Measurements from ENCODE around the gene DDX42. TPM values are rescaled to one million over a fixed set of nuclear protein-coding genes. Genes with fewer than 3 reads are reported as not detected.
A peak's percentile ranks its signal among the peaks of the same experiment; 100 is the strongest.

Gene DDX42
- total and polyA plus RNA-seq, 8 donors: 42.7 to 346 (median 186) TPM

GRCh38 chr17:63772801-63773271, 1.1 kb upstream of the DDX42 start:
- Histone ChIP-seq H3K27me3 (no peaks in the 10 kb centered on the region), H3K27ac (peak overlapping the region; percentile 96 to 99 (median 98)), H3K4me1 (peaks cover 39 to 81% (median 59%) of the 10 kb centered on the region in 4 donors), H3K36me3 (peaks cover 5 to 22% (median 18%) of the 10 kb centered on the region in 4 donors), H3K4me3 (peak overlapping the region; percentile 69 to 98 (median 93)), H3K9me3 (no peaks in the 10 kb centered on the region)
- TF ChIP-seq EP300 (IDR thresholded peaks at IDR 0.05) (no peak), POLR2A (IDR thresholded peaks at IDR 0.05) (no peak), POLR2AphosphoS5 (IDR thresholded peaks at IDR 0.05) (no peak)
- TF ChIP-seq, protein P1, sequence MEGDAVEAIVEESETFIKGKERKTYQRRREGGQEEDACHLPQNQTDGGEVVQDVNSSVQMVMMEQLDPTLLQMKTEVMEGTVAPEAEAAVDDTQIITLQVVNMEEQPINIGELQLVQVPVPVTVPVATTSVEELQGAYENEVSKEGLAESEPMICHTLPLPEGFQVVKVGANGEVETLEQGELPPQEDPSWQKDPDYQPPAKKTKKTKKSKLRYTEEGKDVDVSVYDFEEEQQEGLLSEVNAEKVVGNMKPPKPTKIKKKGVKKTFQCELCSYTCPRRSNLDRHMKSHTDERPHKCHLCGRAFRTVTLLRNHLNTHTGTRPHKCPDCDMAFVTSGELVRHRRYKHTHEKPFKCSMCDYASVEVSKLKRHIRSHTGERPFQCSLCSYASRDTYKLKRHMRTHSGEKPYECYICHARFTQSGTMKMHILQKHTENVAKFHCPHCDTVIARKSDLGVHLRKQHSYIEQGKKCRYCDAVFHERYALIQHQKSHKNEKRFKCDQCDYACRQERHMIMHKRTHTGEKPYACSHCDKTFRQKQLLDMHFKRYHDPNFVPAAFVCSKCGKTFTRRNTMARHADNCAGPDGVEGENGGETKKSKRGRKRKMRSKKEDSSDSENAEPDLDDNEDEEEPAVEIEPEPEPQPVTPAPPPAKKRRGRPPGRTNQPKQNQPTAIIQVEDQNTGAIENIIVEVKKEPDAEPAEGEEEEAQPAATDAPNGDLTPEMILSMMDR (IDR thresholded peaks at IDR 0.05): no peak
- intact Hi-C loops (cut with DNase I; ENCODE audit: low total_unique reads): no loop called here
- DNase-seq: peak in 1 of 2 donors; percentile 53
- WGBS, 5 donors: 2 to 7% (median 3%) methylated on average over 7 of the region's 7 CpGs

GRCh38 chr17:63773272-63774140, 464 bp upstream of the DDX42 start, which contains the start of gene CCDC47:
CCDC47 (minus strand) TSS chr17:63773597; CDS start chr17:63766175, 7,422 bp downstream.
- H3K27ac ChIP-seq: peak within 1 kb of the TSS; percentile 96 to 99 (median 98)
- 0% methylated on average over 28 to 74 of the region's 74 CpGs for WGBS, 5 donors
- H3K36me3 ChIP-seq: peaks cover 5 to 23% (median 20%) of the 10 kb centered on the region in 4 donors
- intact Hi-C loops (cut with DNase I; ENCODE audit: low total_unique reads): no loop called here
- peak within 1 kb of the TSS; percentile 69 to 98 (median 93) for H3K4me3 ChIP-seq
- peak; percentile 99 to 100 for DNase-seq
- no peaks in the 10 kb centered on the region for H3K27me3 ChIP-seq
- H3K4me1 ChIP-seq: peaks cover 39 to 81% (median 58%) of the 10 kb centered on the region in 4 donors
- H3K9me3 ChIP-seq: no peaks in the 10 kb centered on the region
- TF ChIP-seq, protein P1 (IDR thresholded peaks at IDR 0.05): no peak
- peak in 2 of 4 donors; percentile 92 for TF ChIP-seq POLR2A (IDR thresholded peaks at IDR 0.05)
- TF ChIP-seq POLR2AphosphoS5 (IDR thresholded peaks at IDR 0.05): peak; percentile 98 to 99 (median 99)
- TF ChIP-seq EP300 (IDR thresholded peaks at IDR 0.05): peak; percentile 45

DNA sequence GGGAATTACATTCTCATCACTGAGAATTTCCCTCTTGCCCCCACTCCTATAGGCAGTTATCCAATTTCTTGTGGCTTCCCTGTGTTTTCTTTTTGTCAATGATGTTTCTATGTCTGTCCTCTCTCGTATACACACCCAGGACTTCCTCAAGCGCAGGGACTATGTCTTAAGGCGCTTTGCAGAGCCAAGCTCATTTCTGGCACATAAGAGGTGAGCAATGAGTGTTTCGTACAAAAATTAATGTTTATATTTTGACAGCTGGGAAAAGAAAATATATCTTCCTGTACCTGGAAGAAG, 947 bp downstream of the DDX42 start:
- intact Hi-C loops (cut with DNase I; ENCODE audit: low total_unique reads): no loop called here
- 0 to 3% (median 1%) methylated on average over 4 of the region's 4 CpGs for WGBS, 5 donors
- TF ChIP-seq, protein P1 (IDR thresholded peaks at IDR 0.05): no peak
- TF ChIP-seq EP300 (IDR thresholded peaks at IDR 0.05) (no peak), POLR2AphosphoS5 (IDR thresholded peaks at IDR 0.05) (no peak), POLR2A (IDR thresholded peaks at IDR 0.05) (no peak)
- peak overlapping the region; percentile 69 to 98 (median 93) for H3K4me3 ChIP-seq
- peaks cover 5 to 28% (median 20%) of the 10 kb centered on the region in 4 donors for H3K36me3 ChIP-seq
- peak in 1 of 2 donors; percentile 28 for DNase-seq
- peaks cover 43 to 81% (median 60%) of the 10 kb centered on the region in 4 donors for H3K4me1 ChIP-seq
- no peaks in the 10 kb centered on the region for H3K9me3 ChIP-seq
- peak overlapping the region in 4 of 5 donors; percentile 98 to 99 (median 98) for H3K27ac ChIP-seq
- H3K27me3 ChIP-seq: no peaks in the 10 kb centered on the region

- peaks cover 48 to 81% (median 62%) of the 10 kb centered on the region in 4 donors for H3K4me1 ChIP-seq
- no peaks in the 10 kb centered on the region for H3K27me3 ChIP-seq
- H3K4me3 ChIP-seq: peak overlapping the region; percentile 69 to 98 (median 93)
- TF ChIP-seq EP300 (IDR thresholded peaks at IDR 0.05) (no peak), POLR2A (IDR thresholded peaks at IDR 0.05) (no peak)
- TF ChIP-seq, protein P1 (IDR thresholded peaks at IDR 0.05): no peak
- intact Hi-C loops (cut with DNase I; ENCODE audit: low total_unique reads): no loop called here
- H3K9me3 ChIP-seq: no peaks in the 10 kb centered on the region
- DNase-seq: peak in 1 of 2 donors; percentile 11
- peak overlapping the region in 4 of 5 donors; percentile 98 to 99 (median 98) for H3K27ac ChIP-seq
- peaks cover 5 to 29% (median 19%) of the 10 kb centered on the region in 4 donors for H3K36me3 ChIP-seq
- 13 to 20% (median 18%) methylated on average over 8 of the region's 8 CpGs for WGBS, 5 donors
Measured at GRCh38 chr17:63775420-63775819, 1.4 kb downstream of the DDX42 start.
